Measurements from ENCODE around the gene ZBTB21. TPM values are rescaled to one million over a fixed set of nuclear protein-coding genes. Genes with fewer than 3 reads are reported as not detected.
"Not testable (repeated sequence)": the region's sequence is repeated elsewhere in the genome, so short reads cannot be mapped to it uniquely, and the experiment has no call there.

Gene ZBTB21
- total RNA-seq, 1 donor from 2014 or later, result 7.8 TPM

DNA sequence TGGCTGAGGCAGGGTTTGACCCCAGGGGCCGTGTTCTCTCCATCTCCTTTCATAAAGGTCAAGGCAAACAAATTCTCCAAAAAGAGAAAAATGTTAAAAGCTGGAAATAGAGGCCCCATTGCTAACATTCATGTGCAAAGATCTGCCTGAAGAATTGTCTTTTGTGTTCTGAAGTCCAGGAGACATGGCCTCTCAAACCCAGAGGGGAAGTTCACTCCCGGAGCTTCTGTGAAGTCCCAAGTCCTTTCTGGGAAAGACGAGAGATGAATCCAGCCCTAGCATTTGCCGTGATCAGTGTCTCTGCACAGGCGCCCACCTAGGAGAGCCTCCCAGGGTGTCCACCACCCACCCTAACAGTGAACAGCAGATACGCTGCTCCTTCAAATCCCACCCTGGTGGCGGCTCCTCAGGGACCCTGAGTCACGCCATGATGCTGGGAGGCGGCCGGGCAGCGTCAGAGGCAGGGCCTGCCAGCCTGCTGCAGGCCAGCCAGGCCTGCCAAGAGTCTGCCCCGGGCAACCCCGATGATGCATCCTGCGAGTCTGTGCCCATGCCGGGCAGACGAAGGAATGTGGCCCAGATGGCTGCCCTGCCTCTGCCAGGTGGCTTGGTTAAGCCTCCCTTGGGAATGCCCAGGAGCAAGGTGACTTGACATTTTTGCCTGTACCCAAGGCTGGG, 51.1 kb downstream of the ZBTB21 start:
- DNase-seq (ENCODE audit: low spot score), result no peak
- intact Hi-C loops (cut with DNase I), result loop anchor here (10.0 kb wide), 1 partner anchor 156 kb away; no protein-coding TSS in a partner anchor

- peak; percentile 88 for DNase-seq (ENCODE audit: low spot score)
- intact Hi-C loops (cut with DNase I), result loop anchor here (2.0 to 10.0 kb wide), 2 partner anchors 51 to 157 kb away; no protein-coding TSS in a partner anchor
Measured at GRCh38 chr21:41957991-41958766, 52.0 kb downstream of the ZBTB21 start.

- no peak for DNase-seq (ENCODE audit: low spot score)
- intact Hi-C loops (cut with DNase I), result loop anchor here (2.0 to 10.0 kb wide), 2 partner anchors 52 to 158 kb away; no protein-coding TSS in a partner anchor
Measured at GRCh38 chr21:41956926-41957729, 53.0 kb downstream of the ZBTB21 start.

DNA sequence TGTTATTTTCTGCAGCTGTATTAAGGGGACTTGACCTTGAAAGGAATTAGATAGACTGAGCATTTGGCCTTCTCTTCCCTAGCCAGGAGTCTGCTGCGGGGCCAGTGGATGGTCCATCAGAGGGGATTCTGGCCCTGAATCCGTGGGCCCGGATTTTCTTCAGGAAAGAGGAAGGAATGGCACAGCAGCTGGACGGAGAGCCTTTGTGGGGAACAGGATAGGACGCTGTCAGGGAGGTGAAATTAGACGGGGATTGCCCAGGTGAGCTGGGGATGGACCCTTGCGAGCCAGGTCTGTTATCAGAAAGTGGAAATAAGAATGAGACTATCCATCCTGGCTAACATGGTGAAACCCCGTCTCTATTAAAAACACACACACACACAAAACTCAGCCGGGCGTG, 54.6 kb downstream of the ZBTB21 start:
- intact Hi-C loops (cut with DNase I), result loop anchor here (10.0 kb wide), 1 partner anchor 159 kb away; no protein-coding TSS in a partner anchor
- peak; percentile 39 for DNase-seq (ENCODE audit: low spot score)

DNA sequence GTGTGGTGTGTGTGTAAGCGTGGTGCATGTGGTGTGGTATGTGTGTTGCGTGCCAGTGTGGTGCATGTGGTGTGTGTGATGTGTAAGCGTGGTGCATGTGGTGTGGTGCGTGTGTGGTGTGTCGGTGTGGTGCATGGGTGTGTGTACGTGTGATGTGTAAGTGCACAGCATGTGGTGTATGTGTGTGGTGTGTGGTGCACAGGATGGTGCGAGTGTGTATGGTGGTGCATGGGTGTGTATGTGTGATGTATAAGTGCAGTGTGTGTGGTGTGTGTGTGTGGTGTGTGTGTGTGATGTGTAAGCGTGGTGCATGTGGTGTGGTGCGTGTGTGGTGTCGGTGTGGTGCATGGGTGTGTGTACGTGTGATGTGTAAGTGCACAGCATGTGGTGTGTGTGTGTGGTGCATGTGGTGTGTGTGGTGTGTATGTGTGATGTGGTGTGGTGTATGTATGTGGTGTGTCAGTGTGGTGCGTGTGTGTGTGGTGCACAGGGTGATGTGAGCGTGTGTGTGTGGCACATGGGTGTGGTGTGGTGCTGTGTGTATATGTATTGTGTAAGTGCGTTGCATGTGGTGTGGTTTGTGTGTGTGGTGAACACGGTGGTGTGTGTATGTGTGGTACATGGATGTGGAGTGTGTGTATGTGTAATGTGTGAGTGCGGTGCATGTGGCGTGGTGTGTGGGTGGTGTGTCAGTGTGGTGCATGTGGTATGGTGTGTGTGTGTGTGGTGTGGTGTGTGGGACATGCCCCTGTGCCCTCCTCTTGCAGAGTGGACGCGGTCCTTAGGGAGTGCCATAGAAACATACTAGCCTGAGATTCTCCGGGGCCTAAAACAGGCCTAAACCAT, 55.3 kb downstream of the ZBTB21 start:
- intact Hi-C loops (cut with DNase I), result loop anchor here (10.0 kb wide), 1 partner anchor 160 kb away; no protein-coding TSS in a partner anchor
- peak; percentile 29 for DNase-seq (ENCODE audit: low spot score)

DNA sequence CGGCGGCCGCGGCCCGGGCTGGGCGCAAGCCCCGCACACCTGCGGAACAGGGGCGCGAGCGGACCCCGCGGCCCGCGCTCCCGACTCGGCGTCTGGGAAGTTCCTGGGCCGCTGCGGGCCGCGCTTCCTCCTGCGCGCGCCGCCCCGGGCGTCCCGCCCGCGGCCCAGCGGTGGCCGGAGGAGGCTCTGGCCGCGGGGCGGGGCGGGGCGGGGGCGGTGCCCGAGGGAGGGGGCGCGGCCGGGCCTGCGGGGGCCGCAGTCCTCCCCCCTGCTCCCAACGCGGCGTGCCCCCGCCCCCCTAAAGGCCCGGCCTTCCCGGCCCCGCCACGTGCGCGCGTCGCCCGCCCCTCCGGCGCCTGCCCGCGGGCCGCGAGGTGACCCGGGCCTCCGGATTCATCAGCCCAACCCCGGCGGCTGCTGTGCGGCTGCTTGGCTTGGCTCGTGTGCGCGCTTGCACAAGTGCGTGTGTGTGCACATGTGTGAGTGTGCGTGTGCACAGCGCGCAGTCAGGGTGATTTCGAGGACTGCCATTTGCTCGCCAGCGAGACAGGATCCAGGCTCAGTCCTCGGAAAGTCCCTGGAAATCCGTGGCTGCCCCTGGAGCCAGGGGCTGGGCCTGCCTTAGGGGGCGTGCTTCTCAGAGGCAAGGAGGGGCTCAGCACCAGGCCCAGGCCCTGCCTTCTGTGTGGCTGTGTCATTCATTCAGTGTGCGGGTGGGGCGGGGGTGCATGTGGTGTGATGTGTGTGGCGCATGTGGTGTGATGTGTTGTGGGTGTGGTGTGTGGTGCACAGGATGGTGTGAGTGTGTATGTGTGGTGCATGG, 56.1 kb downstream of the ZBTB21 start, which contains the start of gene C2CD2:
Gene C2CD2 (minus strand): TSS at position 188 of the 823 bp plus-strand sequence. CDS start 370 bp downstream, outside the sequence.
- intact Hi-C loops (cut with DNase I), result loop anchor here (10.0 kb wide), 1 partner anchor 161 kb away; no protein-coding TSS in a partner anchor
- peak; percentile 80 for DNase-seq (ENCODE audit: low spot score)

DNA sequence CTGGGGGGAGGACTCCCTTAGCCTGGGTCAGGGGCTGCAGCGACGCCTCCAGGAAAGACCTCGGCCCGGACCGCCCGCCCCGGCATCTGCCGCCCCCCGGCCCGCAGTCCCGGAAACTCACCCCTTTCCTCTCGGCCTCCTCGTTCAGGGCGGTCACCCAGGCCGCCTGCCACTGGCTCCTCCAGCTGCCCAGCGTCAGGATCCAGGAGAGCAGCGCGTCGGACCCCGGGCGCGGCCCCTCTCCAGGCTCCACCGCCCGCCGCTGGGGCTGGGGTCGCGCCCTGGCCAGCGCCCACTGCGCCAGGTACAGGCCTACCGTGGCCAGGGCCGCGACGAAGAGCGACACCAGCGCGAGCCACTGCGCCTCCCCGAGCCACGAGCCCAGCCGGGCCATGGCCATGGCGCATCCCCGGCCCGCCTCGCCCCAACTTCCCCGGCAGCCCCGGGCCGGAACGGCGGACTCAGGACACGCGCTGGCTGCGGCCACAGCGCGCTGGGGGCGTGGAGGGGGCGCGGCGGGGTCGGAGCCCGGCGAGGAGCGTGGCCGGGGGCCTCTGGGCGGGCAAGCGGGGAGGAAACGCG, 56.8 kb downstream of the ZBTB21 start:
- no peak for DNase-seq (ENCODE audit: low spot score)
- intact Hi-C loops (cut with DNase I), result loop anchor here (10.0 kb wide), 1 partner anchor 161 kb away; no protein-coding TSS in a partner anchor

DNA sequence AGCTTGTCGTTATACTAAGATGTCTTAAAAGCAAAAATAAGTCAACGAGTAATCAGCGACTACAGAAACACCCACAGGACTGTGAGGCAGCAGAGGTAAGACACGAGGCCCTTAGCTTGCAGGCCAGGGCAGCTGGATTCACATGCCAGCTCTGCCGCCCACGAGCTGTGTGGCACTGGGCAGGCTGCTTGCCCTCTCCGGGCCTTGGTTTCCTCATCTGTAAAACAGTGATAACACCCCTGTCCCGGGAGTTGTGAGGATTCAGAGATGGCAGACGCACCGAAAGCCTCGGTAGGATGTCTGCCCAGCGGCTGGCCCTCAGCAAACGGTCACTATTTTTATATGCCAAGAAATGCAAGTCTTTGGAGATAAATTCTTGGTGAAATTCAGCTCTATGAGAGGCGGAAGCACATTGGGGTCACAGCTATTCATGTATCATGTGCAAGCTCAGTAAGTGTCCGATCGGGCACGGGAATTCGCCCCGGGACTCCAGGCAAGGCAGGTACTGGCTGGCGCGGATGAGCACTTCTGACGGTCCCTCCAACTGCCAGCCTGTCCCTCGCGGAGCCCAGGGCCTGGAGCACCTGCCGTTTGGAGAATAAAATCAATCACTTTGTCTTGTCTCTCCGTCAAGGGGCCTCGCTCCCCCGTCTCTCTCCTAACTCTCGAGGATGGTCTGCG, 57.5 kb downstream of the ZBTB21 start:
- intact Hi-C loops (cut with DNase I), result loop anchor here (10.0 kb wide), 1 partner anchor 162 kb away; no protein-coding TSS in a partner anchor
- no peak for DNase-seq (ENCODE audit: low spot score)

DNA sequence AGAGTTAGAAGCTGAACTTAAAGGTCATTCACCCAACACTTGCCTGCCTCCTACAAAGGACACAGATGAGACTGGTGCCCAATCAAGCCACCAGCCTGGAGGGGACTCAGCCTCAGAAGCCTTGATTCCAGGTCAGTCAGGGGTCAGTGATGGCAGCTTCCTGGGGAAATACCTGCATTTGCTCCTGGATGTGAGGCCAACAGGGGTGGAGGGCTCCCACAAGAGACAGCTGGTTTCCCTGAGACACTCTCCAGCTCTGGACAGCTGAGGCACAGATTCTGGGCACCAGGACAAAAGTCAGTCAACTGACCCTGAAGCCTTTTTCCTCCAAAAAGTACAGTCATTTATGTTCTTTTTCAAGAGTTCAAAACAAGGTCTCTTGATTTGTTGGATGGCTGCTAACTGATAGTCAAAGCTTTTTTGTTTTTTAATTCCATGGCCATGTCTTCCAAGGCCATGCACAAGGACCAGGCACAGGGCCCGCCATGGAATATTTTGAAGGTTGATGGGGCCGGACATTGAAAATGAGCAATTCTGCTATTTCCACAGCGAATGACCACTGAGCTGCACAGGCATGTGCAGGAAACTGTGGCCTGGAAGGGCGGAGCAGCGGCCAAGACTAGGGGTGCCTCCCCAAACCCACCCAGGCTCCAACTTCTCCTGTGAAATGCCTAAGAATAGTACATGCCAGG, 58.1 kb downstream of the ZBTB21 start:
- DNase-seq (ENCODE audit: low spot score), result no peak
- intact Hi-C loops (cut with DNase I), result loop anchor here (10.0 kb wide), 1 partner anchor 163 kb away; no protein-coding TSS in a partner anchor

DNA sequence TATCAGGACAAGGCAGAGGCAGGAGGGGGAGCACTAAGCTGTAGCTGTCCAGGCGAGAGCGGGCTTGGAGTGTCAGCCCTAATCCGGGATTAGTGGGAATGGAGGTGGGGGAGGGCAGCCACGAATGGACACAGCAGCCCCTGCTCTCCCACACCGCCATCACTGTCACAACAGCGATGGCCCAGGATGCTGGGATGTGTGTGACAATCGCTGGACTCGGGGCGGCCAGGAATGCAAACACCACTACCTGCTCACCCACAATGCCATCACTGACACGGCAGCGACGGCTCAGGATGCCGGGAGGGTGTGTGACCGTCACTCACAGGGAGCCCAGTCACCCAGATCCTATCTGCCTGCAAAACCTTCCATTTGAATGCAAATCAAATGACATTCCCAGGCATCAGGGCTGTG, 59.2 kb downstream of the ZBTB21 start:
- DNase-seq (ENCODE audit: low spot score), result no peak
- intact Hi-C loops (cut with DNase I), result loop anchor here (10.0 kb wide), 1 partner anchor 164 kb away; no protein-coding TSS in a partner anchor

DNA sequence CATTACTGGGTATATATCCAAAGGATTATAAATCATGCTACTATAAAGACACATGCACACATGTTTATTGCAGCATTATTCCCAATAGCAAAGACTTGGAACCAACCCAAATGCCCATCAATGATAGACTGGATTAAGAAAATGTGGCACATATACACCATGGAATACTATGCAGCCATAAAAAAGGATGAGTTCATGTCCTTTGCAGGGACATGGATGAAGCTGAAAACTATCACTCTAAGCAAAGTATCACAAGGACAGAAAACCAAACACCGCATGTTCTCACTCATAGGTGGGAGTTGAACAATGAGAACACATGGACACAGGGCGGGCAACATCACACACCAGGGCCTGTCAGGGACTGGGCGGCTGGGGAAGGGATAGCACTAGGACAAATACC, 60.5 kb downstream of the ZBTB21 start:
- intact Hi-C loops (cut with DNase I), result loop anchor here (10.0 kb wide), 1 partner anchor 165 kb away; no protein-coding TSS in a partner anchor
- DNase-seq (ENCODE audit: low spot score), result not testable (repeated sequence)

DNA sequence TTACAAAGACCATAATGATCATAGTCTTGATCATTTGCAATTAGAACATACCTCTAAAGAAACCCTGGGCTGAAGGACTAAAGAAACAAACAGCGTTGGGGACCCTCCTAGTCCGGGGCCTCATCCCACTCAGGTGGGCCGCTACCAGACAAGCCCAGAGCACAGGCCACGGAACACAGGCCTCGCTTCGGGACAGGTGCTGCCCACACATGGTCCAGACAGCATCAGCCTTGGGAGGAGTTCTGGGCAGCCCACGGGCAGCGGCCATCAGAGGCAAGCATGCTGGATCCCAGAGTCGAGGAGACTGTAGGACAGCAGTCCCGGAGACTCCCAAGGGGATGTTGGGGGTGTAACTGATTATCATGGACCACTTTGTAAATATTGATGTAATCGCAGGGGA, 61.3 kb downstream of the ZBTB21 start:
- DNase-seq (ENCODE audit: low spot score), result no peak

GRCh38 chr21:41948078-41948895, 61.9 kb downstream of the ZBTB21 start:
- no peak for DNase-seq (ENCODE audit: low spot score)
- intact Hi-C loops (cut with DNase I), result no loop called here

More for the DNA sequence above, 61.3 kb downstream of the ZBTB21 start:
- intact Hi-C loops (cut with DNase I), result no loop called here

GRCh38 chr21:41945982-41946381, 64.2 kb downstream of the ZBTB21 start:
- intact Hi-C loops (cut with DNase I), result no loop called here
- no peak for DNase-seq (ENCODE audit: low spot score)

DNA sequence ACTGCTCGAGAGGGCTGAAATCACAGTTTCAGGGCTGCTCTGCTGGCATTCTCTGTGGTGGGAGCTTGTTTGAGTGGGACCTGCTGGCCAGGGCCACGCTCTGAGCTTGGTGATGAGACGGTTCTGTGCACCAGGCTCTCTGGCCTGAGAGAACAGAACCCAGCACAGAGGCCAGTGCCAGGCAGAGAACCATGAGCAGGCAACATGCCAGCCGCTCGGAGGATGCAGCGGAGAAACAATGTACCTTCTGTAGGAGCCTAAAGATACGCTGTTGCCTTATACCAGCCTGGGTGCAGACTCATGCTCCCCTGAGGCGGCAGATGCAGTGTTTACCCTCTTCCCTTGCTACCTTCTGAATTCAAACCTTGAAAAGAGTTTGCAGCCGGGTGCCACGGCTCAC, 66.3 kb downstream of the ZBTB21 start:
- intact Hi-C loops (cut with DNase I), result no loop called here
- no peak for DNase-seq (ENCODE audit: low spot score)

Measured in cardiac septum (tissue), 1 donor.